Panc1 (cell line): ENCODE results near the gene UPK2. TPM values are rescaled to one million over a fixed set of nuclear protein-coding genes. Genes with fewer than 3 reads are reported as not detected.

Experiments used
- ATAC-seq: fragments of 200-7000 bp; cut with Tn5 transposase; 2 replicates; pipeline ENCODE4 v1.9.1; 2020; ENCODE audit warnings: mild to moderate bottlenecking, moderate library complexity
- BruUV-seq: library from RNA; stranded (reverse); fragments of 400-500 nt; replicated peaks from 2 replicates; lab custom pipeline; 2021; lab: Mats Ljungman, UMichigan
- CTCF ChIA-PET: fragments of 300-600 bp; sonication (Branson Sonifier 250); formaldehyde crosslinking; loops from one replicate; lab custom pipeline; 2022; ENCODE audit warnings: antibody characterized with exemption; lab: Charles Lee
- POLR2A ChIA-PET: fragments of 300-600 bp; sonication (Branson Sonifier 250); formaldehyde crosslinking; loops from one replicate; lab custom pipeline; 2022; ENCODE audit warnings: antibody characterized with exemption; lab: Charles Lee
- DNase-seq: peaks from one replicate; pipeline ENCODE4 v3.0.0-alpha.2; 2010; ENCODE audit warnings: low read depth, low spot score
- H3K27ac ChIP-seq: 2 replicates; pipeline ENCODE4 v1.5.1; 2011; ENCODE audit warnings: mild to moderate bottlenecking, low read length, inconsistent platforms
- H3K27me3 ChIP-seq: fragments of 200-500 bp; sonication (Bioruptor generic); 2 replicates; pipeline ENCODE4 v1.6.0; 2014; ENCODE audit warnings: low read length, inconsistent platforms; ENCODE audit not compliant: control insufficient read depth, insufficient read depth
- H3K36me3 ChIP-seq: fragments of 200-500 bp; sonication (Bioruptor generic); 2 replicates; pipeline ENCODE4 v1.5.1; 2014; ENCODE audit warnings: inconsistent platforms, mild to moderate bottlenecking, low read length, moderate library complexity; ENCODE audit not compliant: control insufficient read depth, insufficient read depth
- H3K4me1 ChIP-seq: 2 replicates; pipeline ENCODE4 v1.5.1; 2011; ENCODE audit warnings: inconsistent platforms, mild to moderate bottlenecking, low read length, moderate library complexity; ENCODE audit not compliant: control insufficient read depth, insufficient read depth
- H3K4me3 ChIP-seq, 2 experiments: 2 replicates each; pipeline ENCODE4 v1.5.1; 2011 to 2012; ENCODE audit warnings: low read depth in 2 of 2, low read length in 2 of 2, mild to moderate bottlenecking in 2 of 2, inconsistent platforms in 1 of 2, moderate library complexity in 1 of 2
- H3K9me3 ChIP-seq: fragments of 200-500 bp; sonication (Bioruptor generic); 2 replicates; pipeline ENCODE4 v1.5.1; 2014; ENCODE audit warnings: low read depth, mild to moderate bottlenecking, inconsistent platforms, low read length, moderate library complexity; ENCODE audit not compliant: control insufficient read depth, insufficient read depth
- CTCF ChIP-seq: fragments of 450-650 bp; IDR thresholded peaks from 2 replicates; pipeline ENCODE4 v1.5.1; 2017; ENCODE audit warnings: mild to moderate bottlenecking
- POLR2AphosphoS5 ChIP-seq: IDR thresholded peaks from 2 replicates; pipeline ENCODE4 v1.6.1; 2012; ENCODE audit warnings: mild to moderate bottlenecking, low read depth, low read length, moderate library complexity
- SIN3A ChIP-seq: IDR thresholded peaks from 2 replicates; pipeline ENCODE4 v1.6.1; 2012; ENCODE audit warnings: low read depth, mild to moderate bottlenecking, low read length, moderate library complexity, borderline replicate concordance; ENCODE audit not compliant: insufficient read depth
- TCF7L2 ChIP-seq: IDR thresholded peaks from 2 replicates; pipeline ENCODE4 v1.6.1; 2011; ENCODE audit warnings: mild to moderate bottlenecking, low read depth, low read length, inconsistent platforms
- in situ Hi-C: cut with HindIII; loops from 2 replicates; pipeline ENCODE4 v1.10.0; 2016; ENCODE audit warnings: low sequenced_read_pairs, low pct_unique_long_range_greater_than_20kb
- intact Hi-C: fragments of 100-400 bp; cut with micrococcal nuclease; formaldehyde crosslinking; loops from one replicate; pipeline ENCODE4 v1.10.0; 2022; ENCODE audit not compliant: unreplicated experiment
- total RNA-seq: library from RNA; stranded (reverse); gene quantifications from one replicate; pipeline ENCODE4 v1.2.1, GENCODE V29; 2021; ENCODE audit not compliant: unreplicated experiment
- TF ChIP-seq, protein P1 (sequence below), 2 experiments: IDR thresholded peaks; 2 replicates each; pipeline ENCODE4 v1.6.1; 2011 to 2012; ENCODE audit warnings: low read depth in 2 of 2, control low read depth in 1 of 2, low read length in 1 of 2, mild to moderate bottlenecking in 1 of 2, moderate library complexity in 1 of 2; ENCODE audit not compliant: insufficient read depth in 1 of 2

The UPK2 gene
- total RNA-seq, 1 experiment from 2014 or later, result 0.92 TPM

GRCh38 chr11:118998822-118999221, 42.7 kb downstream of the UPK2 start:
- no peaks in the 10 kb centered on the region for H3K27me3 ChIP-seq
- H3K9me3 ChIP-seq, result no peaks in the 10 kb centered on the region
- ChIA-PET POLR2A (interaction anchor here (0.5 to 0.6 kb wide), 2 partner anchors 19 to 40 kb away, joined by 4 read pairs; no protein-coding TSS in a partner anchor), CTCF (no interaction called here)
- in situ Hi-C loops, result no loop called here
- peak overlapping the region; percentile 75 to 91 for H3K4me3 ChIP-seq
- peaks cover 14% of the 10 kb centered on the region for H3K36me3 ChIP-seq
- intact Hi-C loops, result no loop called here
- no TSS peak for BruUV-seq
- ATAC-seq, result peak; percentile 56
- TF ChIP-seq CTCF (no peak), POLR2AphosphoS5 (peak; percentile 49; the same call in 1 of the 2 replicates), TCF7L2 (peak; percentile 75)
- TF ChIP-seq, protein P1, sequence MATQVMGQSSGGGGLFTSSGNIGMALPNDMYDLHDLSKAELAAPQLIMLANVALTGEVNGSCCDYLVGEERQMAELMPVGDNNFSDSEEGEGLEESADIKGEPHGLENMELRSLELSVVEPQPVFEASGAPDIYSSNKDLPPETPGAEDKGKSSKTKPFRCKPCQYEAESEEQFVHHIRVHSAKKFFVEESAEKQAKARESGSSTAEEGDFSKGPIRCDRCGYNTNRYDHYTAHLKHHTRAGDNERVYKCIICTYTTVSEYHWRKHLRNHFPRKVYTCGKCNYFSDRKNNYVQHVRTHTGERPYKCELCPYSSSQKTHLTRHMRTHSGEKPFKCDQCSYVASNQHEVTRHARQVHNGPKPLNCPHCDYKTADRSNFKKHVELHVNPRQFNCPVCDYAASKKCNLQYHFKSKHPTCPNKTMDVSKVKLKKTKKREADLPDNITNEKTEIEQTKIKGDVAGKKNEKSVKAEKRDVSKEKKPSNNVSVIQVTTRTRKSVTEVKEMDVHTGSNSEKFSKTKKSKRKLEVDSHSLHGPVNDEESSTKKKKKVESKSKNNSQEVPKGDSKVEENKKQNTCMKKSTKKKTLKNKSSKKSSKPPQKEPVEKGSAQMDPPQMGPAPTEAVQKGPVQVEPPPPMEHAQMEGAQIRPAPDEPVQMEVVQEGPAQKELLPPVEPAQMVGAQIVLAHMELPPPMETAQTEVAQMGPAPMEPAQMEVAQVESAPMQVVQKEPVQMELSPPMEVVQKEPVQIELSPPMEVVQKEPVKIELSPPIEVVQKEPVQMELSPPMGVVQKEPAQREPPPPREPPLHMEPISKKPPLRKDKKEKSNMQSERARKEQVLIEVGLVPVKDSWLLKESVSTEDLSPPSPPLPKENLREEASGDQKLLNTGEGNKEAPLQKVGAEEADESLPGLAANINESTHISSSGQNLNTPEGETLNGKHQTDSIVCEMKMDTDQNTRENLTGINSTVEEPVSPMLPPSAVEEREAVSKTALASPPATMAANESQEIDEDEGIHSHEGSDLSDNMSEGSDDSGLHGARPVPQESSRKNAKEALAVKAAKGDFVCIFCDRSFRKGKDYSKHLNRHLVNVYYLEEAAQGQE (IDR thresholded peaks at IDR 0.05; ENCODE audit: insufficient read depth in 1 of 2, low read depth in 2 of 2, low read length in 1 of 2), result no peak
- H3K4me1 ChIP-seq, result peaks cover 16% of the 10 kb centered on the region
- DNase-seq, result no peak
- H3K27ac ChIP-seq, result peak overlapping the region; percentile 83

DNA sequence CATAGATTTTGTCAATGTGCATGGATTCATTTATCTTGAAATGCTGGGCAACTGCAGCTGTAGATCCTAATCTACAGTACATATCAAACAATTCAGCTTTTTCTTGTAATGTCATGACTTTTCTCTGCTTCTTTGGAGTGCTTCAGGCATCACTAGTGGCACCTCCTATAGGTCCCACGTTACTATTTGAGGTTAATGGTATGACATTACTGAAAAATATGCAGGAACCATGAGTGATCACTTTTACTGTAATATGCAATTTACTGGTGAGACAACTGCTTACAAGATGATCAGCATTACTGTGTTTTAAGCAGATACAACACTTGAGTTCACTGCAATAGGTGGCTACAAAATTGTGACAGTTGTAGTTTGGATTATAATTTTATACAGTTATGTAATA, 44.8 kb downstream of the UPK2 start:
- peaks cover 16% of the 10 kb centered on the region for H3K4me1 ChIP-seq
- CTCF ChIA-PET, result interaction anchor here (0.6 kb wide), 1 partner anchor 337 kb away, joined by 25 read pairs; no protein-coding TSS in a partner anchor
- in situ Hi-C loops, result no loop called here
- no peak for ATAC-seq
- H3K27ac ChIP-seq, result no peak overlapping the region
- H3K4me3 ChIP-seq, result no peak overlapping the region
- DNase-seq, result no peak
- no peaks in the 10 kb centered on the region for H3K9me3 ChIP-seq
- POLR2A ChIA-PET, result no interaction called here
- no TSS peak for BruUV-seq
- intact Hi-C loops, result no loop called here
- H3K36me3 ChIP-seq, result peaks cover 14% of the 10 kb centered on the region
- no peaks in the 10 kb centered on the region for H3K27me3 ChIP-seq
- TF ChIP-seq, protein P1 (IDR thresholded peaks at IDR 0.05; ENCODE audit: insufficient read depth in 1 of 2, low read depth in 2 of 2, low read length in 1 of 2), result no peak
- TF ChIP-seq SIN3A, result no peak
- TF ChIP-seq TCF7L2, result no peak
- TF ChIP-seq POLR2AphosphoS5, result no peak
- no peak for TF ChIP-seq CTCF
